GM23338 (cell line): ENCODE data around the gene HDHD3.

Experiments
- POLR2AphosphoS5 ChIP-seq: IDR thresholded peaks from 2 replicates; pipeline ENCODE4 v1.6.1; 2016; ENCODE audit warnings: antibody characterized with exemption, low read depth
- TF ChIP-seq, protein P1 (sequence below), 2 experiments: fragments of 200-600 bp in 1 of 2; sonication (generic) in 1 of 2; conservative IDR thresholded peaks; 2 replicates each; pipeline versions ENCODE4 v1.5.1 to v1.6.1; 2016 to 2017; ENCODE audit warnings: antibody characterized with exemption in 2 of 2, low read depth in 2 of 2, mild to moderate bottlenecking in 2 of 2, moderate library complexity in 1 of 2

DNA sequence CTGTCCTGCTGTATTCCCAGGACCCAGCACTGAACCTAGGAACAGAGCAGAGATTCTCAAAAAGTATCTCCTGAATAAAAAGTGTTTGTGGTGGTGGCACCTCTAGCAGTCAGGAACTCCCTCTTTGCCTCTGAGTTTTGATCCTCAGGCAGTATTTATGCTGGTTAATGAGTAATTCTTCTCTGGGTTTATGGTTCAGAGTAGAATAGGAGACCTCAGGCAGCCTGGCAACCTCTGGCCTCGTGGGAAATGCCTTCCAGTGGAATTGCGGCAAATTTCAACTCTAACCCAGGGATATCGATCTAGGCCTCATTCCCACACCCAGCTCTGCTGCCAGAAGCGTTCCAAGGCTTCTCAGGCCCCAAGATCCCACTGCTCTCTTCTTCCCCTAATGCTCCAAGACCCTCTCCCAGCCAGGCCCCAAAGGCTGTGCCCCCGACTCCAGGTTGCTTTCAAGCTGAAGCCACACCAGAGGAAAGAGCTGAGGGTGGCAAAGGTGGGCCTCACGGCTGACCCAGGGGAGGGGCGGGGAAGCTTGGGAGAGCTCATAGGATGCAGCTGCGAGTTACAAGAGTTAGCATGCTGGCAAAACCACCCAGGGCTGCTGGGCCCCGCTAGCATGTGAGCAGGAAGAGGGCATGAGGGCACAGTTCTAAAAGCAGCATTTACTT is 10.9 kb upstream of the HDHD3 start:
- TF ChIP-seq, protein P1, sequence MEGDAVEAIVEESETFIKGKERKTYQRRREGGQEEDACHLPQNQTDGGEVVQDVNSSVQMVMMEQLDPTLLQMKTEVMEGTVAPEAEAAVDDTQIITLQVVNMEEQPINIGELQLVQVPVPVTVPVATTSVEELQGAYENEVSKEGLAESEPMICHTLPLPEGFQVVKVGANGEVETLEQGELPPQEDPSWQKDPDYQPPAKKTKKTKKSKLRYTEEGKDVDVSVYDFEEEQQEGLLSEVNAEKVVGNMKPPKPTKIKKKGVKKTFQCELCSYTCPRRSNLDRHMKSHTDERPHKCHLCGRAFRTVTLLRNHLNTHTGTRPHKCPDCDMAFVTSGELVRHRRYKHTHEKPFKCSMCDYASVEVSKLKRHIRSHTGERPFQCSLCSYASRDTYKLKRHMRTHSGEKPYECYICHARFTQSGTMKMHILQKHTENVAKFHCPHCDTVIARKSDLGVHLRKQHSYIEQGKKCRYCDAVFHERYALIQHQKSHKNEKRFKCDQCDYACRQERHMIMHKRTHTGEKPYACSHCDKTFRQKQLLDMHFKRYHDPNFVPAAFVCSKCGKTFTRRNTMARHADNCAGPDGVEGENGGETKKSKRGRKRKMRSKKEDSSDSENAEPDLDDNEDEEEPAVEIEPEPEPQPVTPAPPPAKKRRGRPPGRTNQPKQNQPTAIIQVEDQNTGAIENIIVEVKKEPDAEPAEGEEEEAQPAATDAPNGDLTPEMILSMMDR (conservative IDR thresholded peaks at IDR 0.05; ENCODE audit: low read depth in 2 of 2), result no peak
- no peak for TF ChIP-seq POLR2AphosphoS5
